Measurements from ENCODE around the gene TRNT1. TPM values are rescaled to one million over a fixed set of nuclear protein-coding genes. Genes with fewer than 3 reads are reported as not detected.

The TRNT1 gene
- total and polyA plus RNA-seq, 2 of the 8 experiments (the other 6 are each of a cell fraction or from before 2014, with no cell fraction given): 7.2 to 33.1 TPM

- H3K4ac ChIP-seq (replicated peaks; ENCODE audit: insufficient read length, low read depth, low read length): no peak overlapping the region
These were observed 38.9 kb downstream of the TRNT1 start for GRCh38 chr3:3165650-3166049.

More at GRCh38 chr3:3165650-3166049, 38.9 kb downstream of the TRNT1 start:
- POLR2A ChIA-PET (ENCODE audit: partially characterized antibody): no interaction called here
- H3K56ac ChIP-seq (replicated peaks; ENCODE audit: insufficient read length, low read depth, low read length): no peak overlapping the region
- H2BK5ac ChIP-seq (ENCODE audit: low read depth, low read length): no peak overlapping the region
- H4K91ac ChIP-seq (replicated peaks; ENCODE audit: insufficient read length, low read length): no peak overlapping the region
- H3K9me3 ChIP-seq (ENCODE audit: insufficient read depth in 2 of 2, low read depth in 1 of 2, low read length in 1 of 2): no peaks in the 10 kb centered on the region
- H2AFZ ChIP-seq (ENCODE audit: low read length): no peak overlapping the region
- no peaks in the 10 kb centered on the region for H3K79me1 ChIP-seq (ENCODE audit: low read depth, low read length)
- no peaks in the 10 kb centered on the region for H3K79me2 ChIP-seq (ENCODE audit: control insufficient read depth in 1 of 2, insufficient read depth in 2 of 2, low read length in 2 of 2)
- H2BK12ac ChIP-seq (ENCODE audit: low read depth, low read length): no peak overlapping the region
- no peak overlapping the region for H2BK120ac ChIP-seq (replicated peaks; ENCODE audit: low read depth, low read length)
- no peak overlapping the region for H3K14ac ChIP-seq (ENCODE audit: insufficient read length)
- no peak overlapping the region for H3K9ac ChIP-seq (replicated peaks in 1 of 4; ENCODE audit: extremely low read depth in 1 of 4, low read depth in 3 of 4, low read length in 3 of 4)
- H3K18ac ChIP-seq (ENCODE audit: extremely low read depth, low read length): no peak overlapping the region
- H3K27me3 ChIP-seq (replicated peaks in 1 of 4; ENCODE audit: control insufficient read depth in 3 of 4, extremely low read depth in 1 of 4, insufficient read depth in 3 of 4, low read length in 3 of 4): no peaks in the 10 kb centered on the region
- H4K5ac ChIP-seq (ENCODE audit: insufficient read length, low read depth, low read length): no peak overlapping the region
- H2AK5ac ChIP-seq (ENCODE audit: low read depth, low read length): no peak overlapping the region
- no peak overlapping the region for H4K8ac ChIP-seq (ENCODE audit: extremely low read depth, insufficient read depth, low read length)
- no peak overlapping the region for H2BK20ac ChIP-seq (ENCODE audit: low read length)
- no peaks in the 10 kb centered on the region for H3K23me2 ChIP-seq (ENCODE audit: low read depth, low read length)
- DNase-seq (ENCODE audit: low read depth in 1 of 2, low spot score in 2 of 2) (no peak), FAIRE-seq (no peak)
- CTCF ChIA-PET (ENCODE audit: partially characterized antibody): no interaction called here
- no peak for TF ChIP-seq CHD2 (IDR thresholded peaks at IDR 0.05; ENCODE audit: low read length)
- TF ChIP-seq POLR2A (IDR thresholded peaks at IDR 0.05; ENCODE audit: control extremely low read depth in 1 of 2, low read depth in 2 of 2, low read length in 2 of 2): no peak
- TF ChIP-seq, protein P1, sequence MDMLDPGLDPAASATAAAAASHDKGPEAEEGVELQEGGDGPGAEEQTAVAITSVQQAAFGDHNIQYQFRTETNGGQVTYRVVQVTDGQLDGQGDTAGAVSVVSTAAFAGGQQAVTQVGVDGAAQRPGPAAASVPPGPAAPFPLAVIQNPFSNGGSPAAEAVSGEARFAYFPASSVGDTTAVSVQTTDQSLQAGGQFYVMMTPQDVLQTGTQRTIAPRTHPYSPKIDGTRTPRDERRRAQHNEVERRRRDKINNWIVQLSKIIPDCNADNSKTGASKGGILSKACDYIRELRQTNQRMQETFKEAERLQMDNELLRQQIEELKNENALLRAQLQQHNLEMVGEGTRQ (IDR thresholded peaks at IDR 0.05; ENCODE audit: low read length): no peak
- TF ChIP-seq PHF8 (conservative IDR thresholded peaks at IDR 0.05; ENCODE audit: low read depth, low read length): no peak
- TF ChIP-seq, protein P2, sequence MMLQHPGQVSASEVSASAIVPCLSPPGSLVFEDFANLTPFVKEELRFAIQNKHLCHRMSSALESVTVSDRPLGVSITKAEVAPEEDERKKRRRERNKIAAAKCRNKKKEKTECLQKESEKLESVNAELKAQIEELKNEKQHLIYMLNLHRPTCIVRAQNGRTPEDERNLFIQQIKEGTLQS (IDR thresholded peaks at IDR 0.05; ENCODE audit: insufficient read depth, low read depth, low read length): no peak
- no peak for TF ChIP-seq RFX5 (IDR thresholded peaks at IDR 0.05; ENCODE audit: borderline replicate concordance, low read depth, low read length)
- TF ChIP-seq TAF1 (IDR thresholded peaks at IDR 0.05; ENCODE audit: low read depth, low read length): no peak
- TF ChIP-seq MAFK (IDR thresholded peaks at IDR 0.05; ENCODE audit: low read depth, low read length): no peak
- TF ChIP-seq BACH1 (IDR thresholded peaks at IDR 0.05; ENCODE audit: low read length): no peak
- H3K4me2 ChIP-seq (ENCODE audit: insufficient read depth in 1 of 2, low read depth in 2 of 2, low read length in 2 of 2): no peak overlapping the region
- H4K20me1 ChIP-seq (replicated peaks in 1 of 2; ENCODE audit: control insufficient read depth in 1 of 2, insufficient read depth in 2 of 2, low read length in 2 of 2): no peaks in the 10 kb centered on the region
- no peak overlapping the region for H3K27ac ChIP-seq (ENCODE audit: low read depth, low read length)
- H3K36me3 ChIP-seq (ENCODE audit: control insufficient read depth in 2 of 4, insufficient read depth in 4 of 4, low read length in 3 of 4): peaks cover 2 to 47% (median 18%) of the 10 kb centered on the region in 4 experiments; a peak in 7 of 8 replicates
- H3K23ac ChIP-seq (ENCODE audit: insufficient read length): no peak overlapping the region
- no peak overlapping the region for H3K4me3 ChIP-seq (ENCODE audit: extremely low read depth in 1 of 4, insufficient read depth in 2 of 4, low read depth in 3 of 4, low read length in 4 of 4)
- 94% methylated on average over 3 of the region's 3 CpGs; no CpG with 5 or more reads in 1 of the 2 experiments for WGBS, 2 experiments (ENCODE audit: extremely low coverage in 1 of 2, insufficient coverage in 1 of 2, insufficient read length in 1 of 2, insufficient replicate concordance in 2 of 2, low coverage in 1 of 2, low lambda C conversion rate in 2 of 2, missing lambda C conversion rate in 1 of 2)
- H3K4me1 ChIP-seq (replicated peaks in 1 of 4; ENCODE audit: control insufficient read depth in 3 of 4, insufficient read depth in 4 of 4, low read length in 3 of 4): no peaks in the 10 kb centered on the region
- no peak overlapping the region for H2BK15ac ChIP-seq (ENCODE audit: low read length)
